ENCODE results near the gene TMEM39A.

Gene TMEM39A

DNA sequence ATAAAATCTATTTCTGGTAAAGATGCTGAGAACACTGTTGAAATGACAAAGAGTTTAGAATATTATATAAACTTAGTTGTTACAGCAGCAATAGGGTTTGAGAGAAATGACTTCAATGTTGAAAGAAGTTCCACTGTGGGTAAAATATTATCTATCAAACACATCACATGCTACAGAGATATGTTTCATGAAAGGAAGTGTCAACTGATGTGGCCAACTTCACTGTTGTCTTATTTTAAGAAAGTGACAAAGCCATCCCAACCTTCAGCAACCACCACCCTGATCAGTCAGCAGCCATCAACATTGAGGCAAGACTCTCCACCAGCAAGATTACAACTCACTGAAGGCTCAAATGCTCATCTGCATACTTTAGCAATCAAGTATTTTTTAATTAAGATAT lies 20.2 kb downstream of the TMEM39A start:
- FAIRE-seq = no peak
- no peak for DNase-seq (ENCODE audit: insufficient read length)
- TF ChIP-seq POLR2A (IDR thresholded peaks at IDR 0.05; ENCODE audit: low read depth, low read length) = no peak
- TF ChIP-seq POLR2AphosphoS5 (IDR thresholded peaks at IDR 0.05; ENCODE audit: low read depth, low read length) = no peak
- TF ChIP-seq TAF1 (IDR thresholded peaks at IDR 0.05; ENCODE audit: borderline replicate concordance, low read depth, low read length) = no peak

DNA sequence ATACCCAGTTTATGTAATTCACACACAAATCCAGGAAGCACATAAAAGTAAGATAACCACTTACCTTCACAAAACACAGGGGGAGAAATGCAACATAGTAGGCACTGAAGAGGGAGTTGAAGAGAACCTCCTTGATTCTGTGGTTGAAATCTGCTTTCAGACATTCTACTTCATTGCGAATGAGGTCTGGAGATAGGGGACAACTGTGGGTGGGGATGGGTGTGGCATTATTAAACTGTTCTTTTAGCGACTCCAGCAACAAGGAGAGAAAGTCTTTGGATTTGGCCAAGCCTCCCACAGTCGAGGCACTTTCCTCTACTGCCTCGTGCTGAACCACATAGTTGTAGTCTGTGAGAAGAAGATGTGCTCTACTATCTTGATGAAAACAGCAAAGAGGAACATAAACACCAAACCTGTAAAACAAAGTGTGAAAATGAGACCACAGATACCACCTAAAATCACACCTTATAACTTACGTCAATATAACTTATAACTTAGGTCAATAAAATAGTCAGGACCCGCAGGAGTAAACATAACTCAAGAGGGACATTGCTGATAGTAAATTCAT lies 25.6 kb downstream of the TMEM39A start:
- no peak for FAIRE-seq
- no peak for DNase-seq (ENCODE audit: insufficient read length)
- TF ChIP-seq POLR2A (IDR thresholded peaks at IDR 0.05; ENCODE audit: low read depth, low read length) (no peak), POLR2AphosphoS5 (IDR thresholded peaks at IDR 0.05; ENCODE audit: low read depth, low read length) (no peak), TAF1 (IDR thresholded peaks at IDR 0.05; ENCODE audit: borderline replicate concordance, low read depth, low read length) (no peak)

GRCh38 chr3:119436977-119437376 lies 26.4 kb downstream of the TMEM39A start:
- no peak for TF ChIP-seq POLR2AphosphoS5 (IDR thresholded peaks at IDR 0.05; ENCODE audit: low read depth, low read length)
- TF ChIP-seq POLR2A (IDR thresholded peaks at IDR 0.05; ENCODE audit: low read depth, low read length) = no peak
- no peak for TF ChIP-seq TAF1 (IDR thresholded peaks at IDR 0.05; ENCODE audit: borderline replicate concordance, low read depth, low read length)
- no peak for DNase-seq (ENCODE audit: insufficient read length)
- no peak for FAIRE-seq

DNA sequence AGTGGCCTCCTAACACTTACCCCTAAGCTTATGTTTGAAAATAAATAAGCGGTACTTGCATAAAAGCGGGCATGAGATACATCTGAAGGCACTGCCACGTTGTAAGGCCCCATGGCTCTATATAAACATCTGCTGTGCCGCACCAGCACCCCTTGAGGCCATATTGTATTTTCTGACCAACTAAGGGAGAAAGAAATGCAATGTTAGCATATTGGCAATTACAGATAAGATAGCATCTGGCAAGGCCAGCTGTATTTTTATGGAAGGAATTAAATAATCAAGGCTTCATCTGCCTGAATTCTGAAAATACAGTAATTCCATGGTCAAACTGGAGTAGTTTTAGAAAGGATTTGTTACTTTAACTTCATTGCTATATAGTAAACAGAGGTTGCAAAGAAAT lies 28.7 kb downstream of the TMEM39A start:
- no peak for DNase-seq (ENCODE audit: insufficient read length)
- no peak for TF ChIP-seq POLR2AphosphoS5 (IDR thresholded peaks at IDR 0.05; ENCODE audit: low read depth, low read length)
- no peak for FAIRE-seq

- no peak for TF ChIP-seq TAF1 (IDR thresholded peaks at IDR 0.05; ENCODE audit: borderline replicate concordance, low read depth, low read length)
- no peak for TF ChIP-seq POLR2A (IDR thresholded peaks at IDR 0.05; ENCODE audit: low read depth, low read length)
- TF ChIP-seq POLR2AphosphoS5 (IDR thresholded peaks at IDR 0.05; ENCODE audit: low read depth, low read length) = no peak
- DNase-seq (ENCODE audit: insufficient read length) (no peak), FAIRE-seq (no peak)
Measured at GRCh38 chr3:119433613-119434325, 29.6 kb downstream of the TMEM39A start.

GRCh38 chr3:119428538-119428937 lies 34.9 kb downstream of the TMEM39A start:
- FAIRE-seq = peak; percentile 57
- TF ChIP-seq TAF1 (IDR thresholded peaks at IDR 0.05; ENCODE audit: borderline replicate concordance, low read depth, low read length) (no peak), POLR2A (IDR thresholded peaks at IDR 0.05; ENCODE audit: low read depth, low read length) (no peak), POLR2AphosphoS5 (IDR thresholded peaks at IDR 0.05; ENCODE audit: low read depth, low read length) (no peak)
- DNase-seq (ENCODE audit: insufficient read length) = no peak

DNA sequence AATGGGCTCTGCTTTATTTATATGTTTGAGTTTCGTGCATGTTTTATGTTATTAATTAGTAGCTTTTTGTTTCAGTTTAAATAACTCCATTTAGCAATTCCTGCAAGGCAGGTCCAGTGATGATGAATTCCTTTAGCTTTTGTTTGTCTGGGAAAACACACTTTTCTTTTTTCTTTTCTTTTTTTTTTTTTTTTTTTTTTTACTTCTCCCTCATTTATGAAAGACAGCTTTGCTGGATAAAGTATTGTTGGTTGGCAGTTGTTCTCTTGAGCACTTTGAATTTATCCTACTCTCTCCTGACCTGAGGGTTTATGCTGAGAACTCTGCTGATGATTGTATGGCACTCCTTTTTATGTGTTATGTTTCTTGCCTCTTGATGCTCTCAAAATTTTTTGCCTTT lies 35.7 kb downstream of the TMEM39A start:
- DNase-seq (ENCODE audit: insufficient read length) = no peak
- no peak for FAIRE-seq
- TF ChIP-seq POLR2A (IDR thresholded peaks at IDR 0.05; ENCODE audit: low read depth, low read length) = no peak
- TF ChIP-seq POLR2AphosphoS5 (IDR thresholded peaks at IDR 0.05; ENCODE audit: low read depth, low read length) = no peak

- FAIRE-seq = no peak
- no peak for TF ChIP-seq TAF1 (IDR thresholded peaks at IDR 0.05; ENCODE audit: borderline replicate concordance, low read depth, low read length)
- TF ChIP-seq POLR2A (IDR thresholded peaks at IDR 0.05; ENCODE audit: low read depth, low read length) = no peak
- TF ChIP-seq POLR2AphosphoS5 (IDR thresholded peaks at IDR 0.05; ENCODE audit: low read depth, low read length) = no peak
- no peak for DNase-seq (ENCODE audit: insufficient read length)
Measured at GRCh38 chr3:119420196-119420595, 43.2 kb downstream of the TMEM39A start.

DNA sequence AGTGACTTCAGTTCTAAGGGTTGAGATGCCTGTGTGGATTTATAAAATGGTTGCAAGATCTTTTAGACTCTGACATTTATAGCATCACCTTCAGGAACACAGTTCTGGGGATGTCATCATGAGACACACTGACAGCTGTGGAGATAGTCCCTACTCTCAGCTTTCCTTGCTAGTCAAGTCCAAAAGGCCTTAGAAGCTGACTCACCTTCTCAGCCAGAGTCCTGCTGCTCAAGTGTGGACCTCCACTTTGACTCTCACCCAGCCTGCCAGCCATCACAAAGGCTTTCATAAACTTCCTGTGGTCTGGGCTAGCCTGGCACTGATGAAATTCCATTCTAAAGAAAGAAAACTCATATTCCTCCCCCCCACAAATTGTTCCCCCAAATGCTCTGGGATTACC lies 44.8 kb downstream of the TMEM39A start:
- no peak for FAIRE-seq
- no peak for DNase-seq (ENCODE audit: insufficient read length)
- TF ChIP-seq TAF1 (IDR thresholded peaks at IDR 0.05; ENCODE audit: borderline replicate concordance, low read depth, low read length) = no peak

- DNase-seq (ENCODE audit: insufficient read length) (no peak), FAIRE-seq (no peak)
- TF ChIP-seq POLR2A (IDR thresholded peaks at IDR 0.05; ENCODE audit: low read depth, low read length) (no peak), POLR2AphosphoS5 (IDR thresholded peaks at IDR 0.05; ENCODE audit: low read depth, low read length) (no peak), TAF1 (IDR thresholded peaks at IDR 0.05; ENCODE audit: borderline replicate concordance, low read depth, low read length) (no peak)
Measured at GRCh38 chr3:119417771-119418512, 45.5 kb downstream of the TMEM39A start.

- TF ChIP-seq TAF1 (IDR thresholded peaks at IDR 0.05; ENCODE audit: borderline replicate concordance, low read depth, low read length) (no peak), POLR2AphosphoS5 (IDR thresholded peaks at IDR 0.05; ENCODE audit: low read depth, low read length) (no peak), POLR2A (IDR thresholded peaks at IDR 0.05; ENCODE audit: low read depth, low read length) (no peak)
- FAIRE-seq = no peak
Measured at GRCh38 chr3:119416873-119417272, 46.5 kb downstream of the TMEM39A start.

GRCh38 chr3:119413603-119414280 lies 49.7 kb downstream of the TMEM39A start:
- DNase-seq (ENCODE audit: insufficient read length) (no peak), FAIRE-seq (no peak)
- TF ChIP-seq POLR2AphosphoS5 (IDR thresholded peaks at IDR 0.05; ENCODE audit: low read depth, low read length) = no peak
- TF ChIP-seq POLR2A (IDR thresholded peaks at IDR 0.05; ENCODE audit: low read depth, low read length) = no peak
- TF ChIP-seq TAF1 (IDR thresholded peaks at IDR 0.05; ENCODE audit: borderline replicate concordance, low read depth, low read length) = no peak

More at GRCh38 chr3:119416873-119417272, 46.5 kb downstream of the TMEM39A start:
- no peak for DNase-seq (ENCODE audit: insufficient read length)

All from GM12892 (cell line).